GM10248 (cell line): Measurements from ENCODE around the gene MRPL53.
"Not testable (repeated sequence)": the region's sequence is repeated elsewhere in the genome, so short reads cannot be mapped to it uniquely, and the experiment has no call there.

Source experiments
- CTCF ChIA-PET: fragments of 300-600 bp; sonication (Branson Sonifier 250); formaldehyde crosslinking; extraction: SDS; loops from one replicate; lab custom pipeline; 2021; ENCODE audit warnings: antibody characterized with exemption; lab: Yijun Ruan, JAX
- POLR2A ChIA-PET: fragments of 350-650 bp; sonication (Branson Sonifier 250); formaldehyde crosslinking; extraction: SDS; loops from one replicate; lab custom pipeline; 2020; ENCODE audit warnings: antibody characterized with exemption; lab: Yijun Ruan, JAX
- DNase-seq: peaks from one replicate; pipeline ENCODE4 v3.0.0; 2012; ENCODE audit errors: extremely low spot score
- TF ChIP-seq, protein P1 (sequence below): IDR thresholded peaks from 2 replicates; pipeline ENCODE4 v1.5.1; 2012; ENCODE audit warnings: mild to moderate bottlenecking, low read depth; ENCODE audit errors: extremely low read depth, missing control alignments, control extremely low read depth

Gene MRPL53

DNA sequence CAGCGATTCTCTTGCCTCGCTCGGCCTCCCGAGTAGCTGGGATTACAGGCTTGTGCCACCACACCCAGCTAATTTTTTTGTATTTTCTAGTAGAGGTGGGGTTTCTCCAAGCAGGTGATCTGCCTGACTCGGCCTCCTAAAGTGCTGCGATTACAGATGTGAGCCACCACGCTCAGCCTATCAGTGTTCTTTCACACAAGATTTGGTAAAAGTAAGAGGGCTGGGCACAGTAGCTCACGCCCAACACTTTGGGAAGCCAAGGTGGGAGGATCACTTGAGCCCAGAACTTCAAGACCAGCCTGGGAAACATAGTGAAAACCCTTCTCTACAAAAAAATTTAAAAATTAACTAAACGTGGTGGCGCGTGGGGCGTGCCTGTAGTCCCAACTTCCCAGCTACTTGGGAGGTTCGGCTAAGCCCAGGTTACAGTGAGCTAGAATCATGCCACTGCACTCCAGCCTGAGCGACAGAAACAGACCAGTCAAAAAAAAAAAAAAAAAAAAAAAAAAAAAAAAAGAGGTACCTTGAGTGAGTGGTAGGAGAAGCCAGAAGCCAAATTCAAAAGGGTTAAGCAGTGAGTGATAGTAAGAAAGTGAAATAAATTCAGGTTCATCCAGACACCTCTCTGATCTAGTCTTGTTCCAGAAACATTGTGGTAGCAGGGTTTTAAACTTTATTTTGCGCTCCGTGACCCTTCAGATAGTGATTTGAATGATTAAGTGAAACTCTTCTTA is 981 bp downstream of the MRPL53 start:
- TF ChIP-seq, protein P1, sequence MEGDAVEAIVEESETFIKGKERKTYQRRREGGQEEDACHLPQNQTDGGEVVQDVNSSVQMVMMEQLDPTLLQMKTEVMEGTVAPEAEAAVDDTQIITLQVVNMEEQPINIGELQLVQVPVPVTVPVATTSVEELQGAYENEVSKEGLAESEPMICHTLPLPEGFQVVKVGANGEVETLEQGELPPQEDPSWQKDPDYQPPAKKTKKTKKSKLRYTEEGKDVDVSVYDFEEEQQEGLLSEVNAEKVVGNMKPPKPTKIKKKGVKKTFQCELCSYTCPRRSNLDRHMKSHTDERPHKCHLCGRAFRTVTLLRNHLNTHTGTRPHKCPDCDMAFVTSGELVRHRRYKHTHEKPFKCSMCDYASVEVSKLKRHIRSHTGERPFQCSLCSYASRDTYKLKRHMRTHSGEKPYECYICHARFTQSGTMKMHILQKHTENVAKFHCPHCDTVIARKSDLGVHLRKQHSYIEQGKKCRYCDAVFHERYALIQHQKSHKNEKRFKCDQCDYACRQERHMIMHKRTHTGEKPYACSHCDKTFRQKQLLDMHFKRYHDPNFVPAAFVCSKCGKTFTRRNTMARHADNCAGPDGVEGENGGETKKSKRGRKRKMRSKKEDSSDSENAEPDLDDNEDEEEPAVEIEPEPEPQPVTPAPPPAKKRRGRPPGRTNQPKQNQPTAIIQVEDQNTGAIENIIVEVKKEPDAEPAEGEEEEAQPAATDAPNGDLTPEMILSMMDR = no peak
- ChIA-PET POLR2A (interaction anchor here (0.6 to 2.3 kb wide), 3 partner anchors 11 to 178 kb away, joined by 4 to 8 read pairs (median 6); partner anchors contain the start of genes CCDC142, TTC31 and WBP1), CTCF (interaction anchor here (1.8 to 3.5 kb wide), 3 partner anchors 11 to 115 kb away, joined by 4 to 27 read pairs (median 24); partner anchors contain the start of genes CCDC142 and TTC31)
- no peak for DNase-seq

DNA sequence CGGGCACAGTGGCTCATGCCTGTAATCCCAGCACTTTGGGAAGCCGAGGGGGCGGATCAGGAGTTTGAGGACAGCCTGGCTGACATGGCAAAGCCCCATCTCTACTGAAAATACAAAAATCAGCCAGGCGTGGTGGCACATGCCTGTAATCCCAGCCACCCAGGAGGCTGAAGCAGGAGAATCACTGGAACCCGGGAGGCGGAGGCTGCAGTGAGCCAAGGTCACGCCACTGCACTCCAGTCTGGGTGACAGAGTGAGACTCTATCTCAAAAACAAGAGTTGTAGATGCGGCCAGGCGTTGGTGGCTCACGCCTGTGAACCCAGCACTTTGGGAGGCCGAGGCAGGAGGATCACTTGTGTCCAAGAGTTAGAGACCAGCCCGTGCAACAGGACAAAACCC is 1.7 kb downstream of the MRPL53 start:
- DNase-seq, CTCF ChIA-PET: not testable (repeated sequence)
- POLR2A ChIA-PET = interaction anchor here (2.3 kb wide), 1 partner anchor 12 kb away, joined by 8 read pairs; the partner anchor contains the start of gene WBP1

DNA sequence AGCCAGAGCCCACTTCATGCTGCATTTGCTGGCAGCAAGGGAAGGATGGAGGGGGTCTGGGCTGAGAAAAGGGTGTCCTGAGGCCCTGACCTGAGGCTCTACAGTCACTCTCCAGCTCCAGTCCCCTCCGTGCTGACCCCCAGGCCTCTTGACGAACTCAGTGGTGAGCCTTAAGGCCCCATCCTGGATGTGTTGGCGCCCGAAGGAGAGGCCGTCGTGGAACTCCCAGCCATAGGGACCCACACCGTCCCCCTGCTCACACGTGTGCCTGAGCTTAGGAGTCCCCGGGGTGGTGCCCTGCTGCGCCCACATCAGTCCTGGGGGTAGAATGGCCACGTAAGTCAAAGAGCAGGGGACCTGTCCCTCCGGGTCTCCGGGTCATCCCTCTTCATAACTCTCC is 8.1 kb downstream of the MRPL53 start:
- TF ChIP-seq, protein P1 = no peak
- DNase-seq = no peak
- CTCF ChIA-PET = interaction anchor here (1.0 to 2.2 kb wide), 5 partner anchors 10 to 18 kb away, joined by 3 to 12 read pairs (median 3); partner anchors contain the start of genes CCDC142, INO80B and TTC31
- POLR2A ChIA-PET = no interaction called here

DNA sequence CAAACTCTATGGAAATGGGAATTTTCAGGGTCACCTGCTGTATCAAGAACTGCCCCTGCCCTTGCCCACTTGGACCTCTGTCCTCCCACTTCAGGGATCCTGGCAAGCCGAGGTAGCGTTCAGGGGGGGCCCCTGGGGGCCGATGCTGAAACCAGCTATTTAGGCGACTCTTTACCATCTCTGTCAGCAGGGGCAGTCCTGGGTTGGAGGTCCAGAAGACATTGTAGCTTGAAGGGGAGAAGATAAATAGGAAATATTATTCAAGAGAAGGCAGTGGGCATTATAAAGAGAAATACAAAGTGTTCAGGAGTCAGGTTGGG is 9.7 kb downstream of the MRPL53 start:
- ChIA-PET POLR2A (no interaction called here), CTCF (interaction anchor here (2.3 kb wide), 1 partner anchor 15 kb away, joined by 4 read pairs; no protein-coding TSS in a partner anchor)
- TF ChIP-seq, protein P1 = no peak
- no peak for DNase-seq

DNA sequence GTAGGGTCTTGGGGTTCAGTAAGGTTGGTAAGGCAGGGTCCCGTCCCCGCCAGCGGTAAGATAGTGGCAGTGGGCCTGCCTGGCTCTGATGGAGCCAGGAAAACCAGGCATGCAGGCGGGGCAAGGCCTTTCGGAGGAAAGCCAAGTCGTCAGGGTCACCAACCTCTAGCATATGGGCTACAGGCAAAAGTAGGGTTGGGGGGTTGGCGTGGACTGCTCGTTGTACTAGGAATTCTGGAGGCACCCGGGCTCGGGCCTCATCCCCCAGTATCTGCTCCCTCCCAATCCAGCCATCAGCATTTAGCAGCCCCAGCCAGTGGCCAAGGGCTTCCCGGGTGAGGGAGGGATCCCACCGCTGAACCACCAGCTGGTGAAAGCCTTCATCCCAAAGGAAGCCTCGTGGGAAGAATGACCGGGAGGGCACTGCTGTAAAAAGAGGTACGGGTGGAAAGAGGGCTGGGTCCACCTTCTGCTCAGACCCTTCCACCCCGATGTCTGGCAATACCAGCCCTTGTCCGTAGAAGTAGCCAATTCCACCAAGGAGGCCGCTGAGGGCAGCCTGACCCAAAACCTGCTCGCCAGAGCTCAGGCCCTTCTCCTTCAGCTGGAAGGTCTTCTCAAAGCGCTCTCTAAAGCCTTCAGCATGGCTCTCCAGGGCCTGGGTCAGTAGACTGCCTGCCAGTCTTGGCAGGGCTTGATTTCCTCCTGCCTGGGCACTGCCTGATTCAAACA is 10.3 kb downstream of the MRPL53 start:
- ChIA-PET CTCF (interaction anchor here (1.2 to 2.3 kb wide), 4 partner anchors 14 to 125 kb away, joined by 3 to 4 read pairs (median 4); no protein-coding TSS in a partner anchor), POLR2A (no interaction called here)
- DNase-seq = no peak
- TF ChIP-seq, protein P1 = no peak

DNA sequence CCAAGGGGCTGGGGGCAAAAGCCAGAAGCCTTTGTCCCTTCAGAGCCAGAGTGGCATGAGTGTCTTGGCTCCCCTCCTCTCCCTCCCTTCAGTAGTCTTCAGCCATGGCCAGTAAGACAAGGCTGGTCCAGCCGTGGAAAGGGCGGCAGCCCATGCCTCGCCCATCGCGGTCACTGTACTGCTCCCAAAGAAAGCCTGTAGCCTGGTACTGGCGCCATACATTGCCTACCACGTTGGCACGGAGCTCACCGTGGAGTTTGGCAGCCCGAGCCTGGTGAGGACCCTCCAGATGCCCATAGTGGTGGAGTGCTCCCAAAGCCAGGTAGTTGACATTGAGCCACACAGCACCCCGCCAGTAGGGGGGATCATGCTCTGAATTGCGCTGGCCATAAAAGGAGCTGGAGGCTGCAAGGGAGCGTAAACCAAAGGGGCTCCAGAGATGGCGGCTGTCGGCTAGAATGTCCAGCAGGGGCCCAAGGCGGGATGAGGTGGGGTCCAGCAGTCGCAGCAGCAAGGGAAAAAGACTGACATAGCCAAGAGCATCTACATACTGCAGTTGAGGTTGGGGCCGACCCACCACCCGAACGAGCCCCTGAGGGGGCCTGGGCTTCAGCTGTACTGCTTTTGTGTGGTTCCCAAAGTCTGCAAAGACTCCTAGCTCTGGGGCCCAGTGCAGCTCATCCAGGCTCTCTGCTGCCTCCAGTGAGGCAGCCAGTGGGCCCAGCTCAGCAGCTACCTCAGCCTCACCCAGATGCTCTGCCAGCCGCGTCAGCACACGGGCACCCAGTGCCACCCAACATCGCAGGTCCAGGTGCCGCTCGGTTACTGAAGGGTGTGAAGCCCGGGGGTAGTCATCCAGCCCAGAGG is 11.1 kb downstream of the MRPL53 start:
- TF ChIP-seq, protein P1 = peak; percentile 17
- DNase-seq = no peak
- ChIA-PET CTCF (interaction anchor here (1.2 to 2.3 kb wide), 4 partner anchors 13 to 126 kb away, joined by 3 to 4 read pairs (median 4); no protein-coding TSS in a partner anchor), POLR2A (no interaction called here)

DNA sequence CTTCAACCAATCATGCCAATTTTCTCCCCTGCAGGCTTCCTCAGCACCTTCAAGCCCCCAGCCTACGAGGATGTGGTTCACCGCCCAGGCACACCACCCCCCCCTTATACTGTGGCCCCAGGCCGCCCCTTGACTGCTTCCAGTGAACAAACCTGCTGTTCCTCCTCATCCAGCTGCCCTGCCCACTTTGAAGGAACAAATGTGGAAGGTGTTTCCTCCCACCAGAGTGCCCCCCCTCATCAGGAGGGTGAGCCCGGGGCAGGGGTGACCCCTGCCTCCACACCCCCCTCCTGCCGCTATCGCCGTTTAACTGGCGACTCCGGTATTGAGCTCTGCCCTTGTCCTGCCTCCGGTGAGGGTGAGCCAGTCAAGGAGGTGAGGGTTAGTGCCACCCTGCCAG is 12.3 kb downstream of the MRPL53 start:
- POLR2A ChIA-PET, DNase-seq: not testable (repeated sequence)
- CTCF ChIA-PET = interaction anchor here (0.7 to 4.4 kb wide), 3 partner anchors 15 to 23 kb away, joined by 3 to 29 read pairs (median 5); partner anchors contain the start of genes CCDC142 and TTC31

DNA sequence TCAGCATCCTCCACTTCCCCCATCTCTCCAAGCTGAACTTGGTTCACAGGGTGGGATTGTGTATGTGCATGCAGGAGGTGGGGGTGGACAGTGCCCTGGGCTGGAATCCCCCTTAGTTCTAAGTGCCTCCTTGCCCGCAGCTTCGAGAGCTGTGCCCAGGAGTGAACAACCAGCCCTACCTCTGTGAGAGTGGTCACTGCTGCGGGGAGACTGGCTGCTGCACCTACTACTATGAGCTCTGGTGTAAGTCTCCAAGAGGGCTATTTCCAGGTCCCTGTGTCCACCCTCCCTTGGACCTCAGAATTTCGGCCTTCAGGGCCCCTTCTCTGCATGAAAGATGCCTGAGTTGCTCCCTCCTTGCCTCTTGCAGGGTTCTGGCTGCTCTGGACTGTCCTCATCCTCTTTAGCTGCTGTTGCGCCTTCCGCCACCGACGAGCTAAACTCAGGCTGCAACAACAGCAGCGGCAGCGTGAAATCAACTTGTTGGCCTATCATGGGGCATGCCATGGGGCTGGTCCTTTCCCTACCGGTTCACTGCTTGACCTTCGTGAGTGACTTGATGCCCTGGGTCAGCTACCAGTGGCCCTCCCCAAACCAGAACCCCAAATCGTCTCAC is 12.9 kb downstream of the MRPL53 start:
- CTCF ChIA-PET = interaction anchor here (0.8 to 4.5 kb wide), 5 partner anchors 7 to 128 kb away, joined by 3 to 29 read pairs (median 5); partner anchors contain the start of genes CCDC142, MRPL53 and TTC31
- POLR2A ChIA-PET, DNase-seq: not testable (repeated sequence)
